WERI-Rb-1 (cell line): ENCODE measurements around the gene LAMB1.
"Not testable (repeated sequence)": the region's sequence is repeated elsewhere in the genome, so short reads cannot be mapped to it uniquely, and the experiment has no call there.

Source experiments
- DNase-seq: peaks from one replicate; pipeline ENCODE4 v3.0.0-alpha.2; 2020
- H3K27ac ChIP-seq: fragments of 250-450 bp; sonication (Bioruptor Pico); 2 replicates; pipeline ENCODE4 v1.5.1; 2020; ENCODE audit warnings: mild to moderate bottlenecking, moderate library complexity
- H3K27me3 ChIP-seq: fragments of 250-450 bp; sonication (Bioruptor Pico); 2 replicates; pipeline ENCODE4 v1.5.1; 2021; ENCODE audit warnings: mild to moderate bottlenecking, low read depth, moderate library complexity; ENCODE audit not compliant: insufficient read depth, severe bottlenecking
- H3K36me3 ChIP-seq: fragments of 250-450 bp; sonication (Bioruptor Pico); 2 replicates; pipeline ENCODE4 v1.5.1; 2020; ENCODE audit warnings: mild to moderate bottlenecking, moderate library complexity
- H3K4me3 ChIP-seq: 2 replicates; pipeline ENCODE4 v1.5.1; 2011; ENCODE audit warnings: low read depth, mild to moderate bottlenecking, control low read depth, low read length
- H3K9me3 ChIP-seq: fragments of 250-450 bp; sonication (Bioruptor Pico); 2 replicates; pipeline ENCODE4 v1.5.1; 2021; ENCODE audit warnings: mild to moderate bottlenecking, moderate library complexity; ENCODE audit not compliant: severe bottlenecking
- TF ChIP-seq, protein P1 (sequence below): IDR thresholded peaks from 2 replicates; pipeline ENCODE4 v1.5.1; 2011; ENCODE audit warnings: low read depth, mild to moderate bottlenecking, control low read depth, inconsistent platforms, low read length

Gene LAMB1

GRCh38 chr7:108034586-108034985, 31.6 kb upstream of the LAMB1 start:
- H3K27me3 ChIP-seq, result no peaks in the 10 kb centered on the region
- H3K27ac ChIP-seq, result no peak overlapping the region
- no peak overlapping the region for H3K4me3 ChIP-seq
- DNase-seq, result no peak
- TF ChIP-seq, protein P1, sequence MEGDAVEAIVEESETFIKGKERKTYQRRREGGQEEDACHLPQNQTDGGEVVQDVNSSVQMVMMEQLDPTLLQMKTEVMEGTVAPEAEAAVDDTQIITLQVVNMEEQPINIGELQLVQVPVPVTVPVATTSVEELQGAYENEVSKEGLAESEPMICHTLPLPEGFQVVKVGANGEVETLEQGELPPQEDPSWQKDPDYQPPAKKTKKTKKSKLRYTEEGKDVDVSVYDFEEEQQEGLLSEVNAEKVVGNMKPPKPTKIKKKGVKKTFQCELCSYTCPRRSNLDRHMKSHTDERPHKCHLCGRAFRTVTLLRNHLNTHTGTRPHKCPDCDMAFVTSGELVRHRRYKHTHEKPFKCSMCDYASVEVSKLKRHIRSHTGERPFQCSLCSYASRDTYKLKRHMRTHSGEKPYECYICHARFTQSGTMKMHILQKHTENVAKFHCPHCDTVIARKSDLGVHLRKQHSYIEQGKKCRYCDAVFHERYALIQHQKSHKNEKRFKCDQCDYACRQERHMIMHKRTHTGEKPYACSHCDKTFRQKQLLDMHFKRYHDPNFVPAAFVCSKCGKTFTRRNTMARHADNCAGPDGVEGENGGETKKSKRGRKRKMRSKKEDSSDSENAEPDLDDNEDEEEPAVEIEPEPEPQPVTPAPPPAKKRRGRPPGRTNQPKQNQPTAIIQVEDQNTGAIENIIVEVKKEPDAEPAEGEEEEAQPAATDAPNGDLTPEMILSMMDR, result no peak
- no peaks in the 10 kb centered on the region for H3K36me3 ChIP-seq
- no peaks in the 10 kb centered on the region for H3K9me3 ChIP-seq

GRCh38 chr7:108033776-108034497, 31.0 kb upstream of the LAMB1 start:
- TF ChIP-seq, protein P1, result no peak
- Histone ChIP-seq H3K27ac (no peak overlapping the region), H3K36me3 (no peaks in the 10 kb centered on the region), H3K27me3 (no peaks in the 10 kb centered on the region), H3K4me3 (no peak overlapping the region), H3K9me3 (no peaks in the 10 kb centered on the region)
- DNase-seq, result no peak

GRCh38 chr7:108033309-108033708, 30.3 kb upstream of the LAMB1 start:
- not testable (repeated sequence) for H3K27ac ChIP-seq, H3K4me3 ChIP-seq, H3K27me3 ChIP-seq, H3K9me3 ChIP-seq, H3K36me3 ChIP-seq, DNase-seq

DNA sequence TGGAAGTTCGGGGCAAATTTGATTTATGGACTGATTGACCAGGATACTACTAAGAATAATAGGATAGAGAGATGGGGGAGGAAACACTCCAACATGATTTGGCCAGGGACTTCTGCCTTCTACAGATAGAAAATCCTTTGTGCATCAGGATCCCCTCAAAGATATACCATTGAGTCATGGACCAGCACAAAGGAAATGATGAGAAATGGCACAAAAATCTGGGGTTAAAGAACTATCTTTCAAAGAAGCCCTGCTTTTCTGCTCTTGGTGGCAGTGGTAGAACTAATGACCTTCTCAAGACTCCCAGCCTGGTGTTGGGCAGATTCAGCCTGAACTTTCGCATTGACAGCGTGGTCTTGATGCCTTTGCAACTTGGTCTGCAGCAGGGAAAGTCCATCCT, 27.6 kb upstream of the LAMB1 start:
- H3K27ac ChIP-seq, result no peak overlapping the region
- H3K36me3 ChIP-seq, result no peaks in the 10 kb centered on the region
- H3K9me3 ChIP-seq, result no peaks in the 10 kb centered on the region
- H3K27me3 ChIP-seq, result no peaks in the 10 kb centered on the region
- no peak for DNase-seq
- TF ChIP-seq, protein P1, result no peak
- no peak overlapping the region for H3K4me3 ChIP-seq

- Histone ChIP-seq H3K27me3 (no peaks in the 10 kb centered on the region), H3K9me3 (no peaks in the 10 kb centered on the region), H3K27ac (no peak overlapping the region), H3K4me3 (no peak overlapping the region), H3K36me3 (no peaks in the 10 kb centered on the region)
- DNase-seq, result no peak
- TF ChIP-seq, protein P1, result no peak
These were observed 26.1 kb upstream of the LAMB1 start for GRCh38 chr7:108029034-108029433.

- no peak for DNase-seq
- Histone ChIP-seq H3K9me3 (no peaks in the 10 kb centered on the region), H3K36me3 (no peaks in the 10 kb centered on the region), H3K4me3 (no peak overlapping the region), H3K27ac (no peak overlapping the region), H3K27me3 (no peaks in the 10 kb centered on the region)
- TF ChIP-seq, protein P1, result no peak
These were observed 25.1 kb upstream of the LAMB1 start for GRCh38 chr7:108028111-108028510.
